Measurements from ENCODE around the gene KIAA1958.

DNA sequence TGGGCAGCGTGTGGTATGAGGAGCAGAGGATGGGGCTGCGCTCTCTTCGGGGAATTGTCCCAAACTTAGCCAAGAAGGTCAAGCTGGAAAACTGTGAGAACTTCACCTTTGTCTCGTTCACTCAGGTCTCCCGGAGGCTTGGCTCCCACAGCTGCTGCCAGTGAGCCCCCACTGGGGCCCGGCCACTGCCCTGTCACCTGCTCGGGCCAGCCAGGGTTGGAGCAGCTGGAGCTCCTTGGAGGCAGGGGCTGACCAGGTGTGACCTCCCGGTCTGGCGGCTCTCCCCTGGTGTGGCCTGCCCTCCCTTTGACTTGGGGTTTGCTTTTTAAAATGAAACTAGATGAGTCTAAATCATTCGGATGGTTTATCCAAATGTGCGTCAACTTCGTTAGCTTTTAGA is 173.3 kb downstream of the KIAA1958 start:
- TF ChIP-seq EZH2 (IDR thresholded peaks at IDR 0.05; ENCODE audit: borderline replicate concordance, insufficient read depth, low read depth, low read length, poor library complexity, severe bottlenecking), result no peak
- TF ChIP-seq, protein P1, sequence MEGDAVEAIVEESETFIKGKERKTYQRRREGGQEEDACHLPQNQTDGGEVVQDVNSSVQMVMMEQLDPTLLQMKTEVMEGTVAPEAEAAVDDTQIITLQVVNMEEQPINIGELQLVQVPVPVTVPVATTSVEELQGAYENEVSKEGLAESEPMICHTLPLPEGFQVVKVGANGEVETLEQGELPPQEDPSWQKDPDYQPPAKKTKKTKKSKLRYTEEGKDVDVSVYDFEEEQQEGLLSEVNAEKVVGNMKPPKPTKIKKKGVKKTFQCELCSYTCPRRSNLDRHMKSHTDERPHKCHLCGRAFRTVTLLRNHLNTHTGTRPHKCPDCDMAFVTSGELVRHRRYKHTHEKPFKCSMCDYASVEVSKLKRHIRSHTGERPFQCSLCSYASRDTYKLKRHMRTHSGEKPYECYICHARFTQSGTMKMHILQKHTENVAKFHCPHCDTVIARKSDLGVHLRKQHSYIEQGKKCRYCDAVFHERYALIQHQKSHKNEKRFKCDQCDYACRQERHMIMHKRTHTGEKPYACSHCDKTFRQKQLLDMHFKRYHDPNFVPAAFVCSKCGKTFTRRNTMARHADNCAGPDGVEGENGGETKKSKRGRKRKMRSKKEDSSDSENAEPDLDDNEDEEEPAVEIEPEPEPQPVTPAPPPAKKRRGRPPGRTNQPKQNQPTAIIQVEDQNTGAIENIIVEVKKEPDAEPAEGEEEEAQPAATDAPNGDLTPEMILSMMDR (IDR thresholded peaks at IDR 0.05), result no peak
